ENCODE measurements around the gene C10orf105. TPM values are rescaled to one million over a fixed set of nuclear protein-coding genes. Genes with fewer than 3 reads are reported as not detected.

C10orf105 gene
- total and polyA plus RNA-seq, 4 experiments from 2014 or later: 0.07 to 0.12 (median 0.09) TPM

DNA sequence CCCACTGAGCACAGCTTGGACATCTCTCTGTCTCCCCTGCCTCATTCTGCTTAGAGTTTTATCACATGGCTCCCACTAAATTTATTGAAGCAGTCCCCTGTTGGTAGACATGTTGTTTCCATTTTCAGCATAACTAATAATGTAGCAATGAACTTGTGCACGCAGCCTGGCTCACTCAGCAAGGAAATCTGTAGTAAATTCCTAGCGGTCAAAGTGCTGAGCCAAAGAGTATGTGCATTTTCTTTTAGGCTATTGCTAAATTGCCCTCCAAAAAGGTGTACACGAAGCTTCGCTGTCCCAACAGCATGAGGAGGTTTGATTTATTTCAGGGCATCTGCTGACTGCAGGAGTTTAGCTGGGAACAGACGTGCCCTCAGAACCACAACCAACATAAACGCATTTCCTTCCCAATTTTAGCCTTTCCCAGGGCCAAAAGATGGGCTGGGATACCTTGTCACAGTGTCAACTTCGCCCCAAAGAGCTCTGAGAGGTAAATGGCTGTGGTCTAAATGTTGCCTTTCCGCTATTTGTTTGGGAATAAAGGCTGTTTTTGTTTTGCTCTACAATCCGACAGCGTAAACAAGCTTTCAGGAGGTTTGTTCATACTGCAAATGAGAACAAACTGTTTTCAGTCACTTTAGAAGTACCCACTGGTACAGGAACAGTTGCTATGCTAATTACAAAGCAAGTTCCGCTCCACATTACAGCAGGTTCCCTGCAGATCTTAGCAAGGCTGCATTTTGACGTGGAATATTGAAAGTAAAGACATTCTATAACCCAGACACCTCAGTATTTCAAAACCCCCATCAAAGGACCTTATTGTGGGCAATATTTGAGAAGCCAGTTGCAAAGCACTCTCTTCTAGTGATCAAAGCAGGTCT, 37.0 kb upstream of the C10orf105 start:
- no peaks in the 10 kb centered on the region for H3K9me3 ChIP-seq (ENCODE audit: control insufficient read depth in 1 of 2, low read length in 2 of 2)
- peak overlapping the region; percentile 53 for H3K27ac ChIP-seq (ENCODE audit: low read depth, low read length)
- H3K9me3 Mint-ChIP-seq: peaks cover 0 to 2% (median 0%) of the 10 kb centered on the region in 8 donors
- intact Hi-C loops (cut with micrococcal nuclease): loop anchor here (1.0 kb wide), 2 partner anchors 7 to 13 kb away; no protein-coding TSS in a partner anchor
- POLR2A ChIA-PET (ENCODE audit: partially characterized antibody): interaction anchor here (6.5 to 26.4 kb wide), 3 partner anchors 12 to 36 kb away, joined by 164 to 1191 read pairs (median 1035); partner anchors contain the start of genes C10orf105 and VSIR
- H3K4me1 Mint-ChIP-seq: peaks cover 68 to 100% (median 83%) of the 10 kb centered on the region in 4 donors
- peak; percentile 5 to 76 (median 73) for DNase-seq
- H3K27me3 ChIP-seq (ENCODE audit: insufficient read depth, low read length): no peaks in the 10 kb centered on the region
- peak overlapping the region; percentile 54 to 87 (median 76) for H3K4me3 Mint-ChIP-seq
- peak overlapping the region; percentile 95 to 99 (median 96) for H3K27ac Mint-ChIP-seq
- CTCF ChIA-PET (ENCODE audit: partially characterized antibody): interaction anchor here (1.0 to 5.7 kb wide), 14 partner anchors 8 to 62 kb away, joined by 3 to 109 read pairs (median 8); partner anchors contain the start of gene VSIR
- peaks cover 53% of the 10 kb centered on the region for H3K36me3 ChIP-seq (ENCODE audit: insufficient read depth, low read length)
- H3K4me1 ChIP-seq (ENCODE audit: insufficient read depth, low read length): peaks cover 94% of the 10 kb centered on the region
- H3K27me3 Mint-ChIP-seq: no peaks in the 10 kb centered on the region
- peaks cover 50 to 84% of the 10 kb centered on the region in 2 donors for H3K36me3 Mint-ChIP-seq
- peak overlapping the region in 1 of 2 donors; percentile 35 for H3K4me3 ChIP-seq (ENCODE audit: low read length in 2 of 2)

DNA sequence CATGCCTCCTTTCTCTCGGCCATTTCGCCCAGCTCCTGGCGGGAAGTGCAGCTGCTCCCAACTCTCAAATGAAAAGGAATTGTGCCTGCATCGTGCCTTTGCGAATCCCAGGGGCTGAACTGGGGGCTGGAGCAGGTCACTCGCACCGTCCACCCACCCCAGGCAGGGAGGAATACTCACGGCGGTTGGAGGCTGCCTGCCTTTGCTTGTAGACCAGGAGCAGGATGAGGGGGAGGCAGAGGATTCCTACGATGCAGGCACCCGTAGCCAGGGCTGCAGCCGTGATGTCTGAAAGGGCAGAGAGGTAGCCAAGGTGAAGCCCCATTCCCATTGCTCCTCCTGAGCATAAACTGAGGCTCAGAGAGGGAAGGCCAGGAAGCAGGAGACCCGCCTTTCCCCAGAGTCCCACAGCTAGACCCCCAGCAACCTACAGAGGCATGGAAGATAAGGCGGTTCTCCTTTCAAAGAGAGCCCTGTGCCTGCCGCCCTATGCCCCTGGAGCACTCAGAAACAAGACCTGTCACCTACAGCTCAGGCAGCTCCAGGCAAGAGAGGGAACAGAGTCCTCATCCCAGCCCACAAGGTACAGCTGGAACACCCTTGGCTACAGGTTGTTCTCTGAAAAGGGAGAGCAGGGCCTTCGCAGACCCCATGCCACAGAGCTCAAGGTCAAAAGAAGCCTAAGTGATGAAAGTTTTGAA, 35.8 kb upstream of the C10orf105 start:
- intact Hi-C loops (cut with micrococcal nuclease): no loop called here
- H3K27me3 ChIP-seq (ENCODE audit: insufficient read depth, low read length): no peaks in the 10 kb centered on the region
- H3K4me1 Mint-ChIP-seq: peaks cover 64 to 98% (median 80%) of the 10 kb centered on the region in 4 donors
- peak overlapping the region; percentile 6 to 99 (median 87) for H3K27ac Mint-ChIP-seq
- H3K36me3 Mint-ChIP-seq: peaks cover 44 to 81% of the 10 kb centered on the region in 2 donors
- H3K27me3 Mint-ChIP-seq: no peaks in the 10 kb centered on the region
- H3K27ac ChIP-seq (ENCODE audit: low read depth, low read length): peak overlapping the region; percentile 53
- ChIA-PET CTCF (ENCODE audit: partially characterized antibody) (interaction anchor here (0.6 to 5.7 kb wide), 8 partner anchors 13 to 440 kb away, joined by 3 to 109 read pairs (median 8); partner anchors contain the start of gene VSIR), POLR2A (ENCODE audit: partially characterized antibody) (interaction anchor here (6.5 to 26.4 kb wide), 3 partner anchors 11 to 35 kb away, joined by 164 to 1191 read pairs (median 1035); partner anchors contain the start of genes C10orf105 and VSIR)
- no peaks in the 10 kb centered on the region for H3K9me3 ChIP-seq (ENCODE audit: control insufficient read depth in 1 of 2, low read length in 2 of 2)
- H3K36me3 ChIP-seq (ENCODE audit: insufficient read depth, low read length): peaks cover 48% of the 10 kb centered on the region
- peaks cover 0 to 2% (median 0%) of the 10 kb centered on the region in 8 donors for H3K9me3 Mint-ChIP-seq
- H3K4me3 ChIP-seq (ENCODE audit: low read length in 2 of 2): no peak overlapping the region
- DNase-seq: peak in 1 of 5 donors; percentile 13
- peak overlapping the region in 2 of 8 donors; percentile 40 to 54 for H3K4me3 Mint-ChIP-seq
- peaks cover 94% of the 10 kb centered on the region for H3K4me1 ChIP-seq (ENCODE audit: insufficient read depth, low read length)

DNA sequence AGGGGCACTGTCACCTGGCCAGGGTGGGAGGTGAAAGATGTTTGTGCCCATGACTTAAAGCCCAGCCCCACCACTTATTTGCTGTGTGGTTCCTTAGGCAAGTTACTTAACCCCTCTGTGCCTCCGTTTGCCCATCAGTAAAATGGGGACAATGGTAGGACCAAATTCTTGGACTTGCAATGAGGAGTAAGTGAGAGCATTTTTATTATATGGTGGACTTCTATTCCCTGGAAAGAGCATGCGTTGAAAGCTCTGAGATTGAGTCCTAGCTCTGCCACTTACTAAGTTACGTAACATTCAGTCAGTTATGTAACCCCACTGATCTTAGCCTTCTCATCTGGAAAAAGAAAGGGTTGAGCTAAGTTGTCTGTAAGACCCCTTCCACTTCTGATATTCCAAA, 35.0 kb upstream of the C10orf105 start:
- ChIA-PET POLR2A (ENCODE audit: partially characterized antibody) (interaction anchor here (6.5 to 26.4 kb wide), 3 partner anchors 10 to 34 kb away, joined by 164 to 1191 read pairs (median 1035); partner anchors contain the start of genes C10orf105 and VSIR), CTCF (ENCODE audit: partially characterized antibody) (interaction anchor here (1.4 to 5.7 kb wide), 6 partner anchors 12 to 440 kb away, joined by 4 to 109 read pairs (median 16); partner anchors contain the start of gene VSIR)
- H3K9me3 Mint-ChIP-seq: peaks cover 0 to 2% (median 0%) of the 10 kb centered on the region in 8 donors
- H3K4me1 Mint-ChIP-seq: peaks cover 66 to 98% (median 85%) of the 10 kb centered on the region in 4 donors
- Histone ChIP-seq H3K27ac (ENCODE audit: low read depth, low read length) (peak overlapping the region; percentile 40), H3K27me3 (ENCODE audit: insufficient read depth, low read length) (no peaks in the 10 kb centered on the region), H3K9me3 (ENCODE audit: control insufficient read depth in 1 of 2, low read length in 2 of 2) (no peaks in the 10 kb centered on the region), H3K36me3 (ENCODE audit: insufficient read depth, low read length) (peaks cover 50% of the 10 kb centered on the region), H3K4me3 (ENCODE audit: low read length in 2 of 2) (no peak overlapping the region), H3K4me1 (ENCODE audit: insufficient read depth, low read length) (peaks cover 99% of the 10 kb centered on the region)
- no peak for DNase-seq
- peak overlapping the region in 6 of 8 donors; percentile 1 to 63 (median 38) for H3K4me3 Mint-ChIP-seq
- H3K27ac Mint-ChIP-seq: peak overlapping the region; percentile 87 to 99 (median 90)
- H3K36me3 Mint-ChIP-seq: peaks cover 48 to 84% of the 10 kb centered on the region in 2 donors
- no peaks in the 10 kb centered on the region for H3K27me3 Mint-ChIP-seq
- intact Hi-C loops (cut with micrococcal nuclease): no loop called here

DNA sequence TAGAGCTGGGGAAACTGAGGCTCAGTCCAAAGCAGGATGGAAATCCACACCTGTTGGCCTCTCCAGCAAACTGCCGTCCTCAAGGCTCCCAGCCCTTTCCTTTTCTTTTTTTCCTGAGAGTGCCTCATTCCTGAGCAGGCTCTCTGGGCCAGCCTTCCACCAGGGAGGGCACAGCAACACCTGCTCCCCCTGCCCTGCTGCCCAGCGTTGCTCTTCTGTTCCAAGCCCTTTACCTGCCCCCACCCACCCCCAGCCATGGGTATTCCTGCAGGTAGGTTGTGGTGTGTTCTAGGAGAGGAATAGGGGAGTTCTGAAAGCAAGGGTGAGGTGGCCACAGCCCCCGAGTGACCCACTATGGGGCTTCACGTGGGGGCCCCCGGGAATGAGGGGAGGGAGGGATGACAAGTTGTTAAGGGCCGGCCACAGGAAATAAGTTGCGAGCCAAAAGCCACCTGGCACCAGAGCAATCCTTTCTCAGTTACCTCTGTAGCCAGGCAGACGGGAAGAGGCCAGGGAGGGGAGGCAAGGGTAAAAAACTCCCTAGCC, 34.5 kb upstream of the C10orf105 start:
- peaks cover 70 to 98% (median 87%) of the 10 kb centered on the region in 4 donors for H3K4me1 Mint-ChIP-seq
- H3K4me3 Mint-ChIP-seq: peak overlapping the region in 4 of 8 donors; percentile 9 to 69 (median 28)
- H3K36me3 Mint-ChIP-seq: peaks cover 48 to 83% of the 10 kb centered on the region in 2 donors
- peak overlapping the region; percentile 40 for H3K27ac ChIP-seq (ENCODE audit: low read depth, low read length)
- POLR2A ChIA-PET (ENCODE audit: partially characterized antibody): interaction anchor here (25.5 to 26.4 kb wide), 2 partner anchors 16 to 34 kb away, joined by 1035 to 1191 read pairs; partner anchors contain the start of genes C10orf105 and VSIR
- H3K27me3 ChIP-seq (ENCODE audit: insufficient read depth, low read length): no peaks in the 10 kb centered on the region
- peaks cover 0 to 2% (median 0%) of the 10 kb centered on the region in 8 donors for H3K9me3 Mint-ChIP-seq
- H3K27ac Mint-ChIP-seq: peak overlapping the region; percentile 87 to 99 (median 90)
- no peak overlapping the region for H3K4me3 ChIP-seq (ENCODE audit: low read length in 2 of 2)
- no peaks in the 10 kb centered on the region for H3K27me3 Mint-ChIP-seq
- intact Hi-C loops (cut with micrococcal nuclease): no loop called here
- H3K36me3 ChIP-seq (ENCODE audit: insufficient read depth, low read length): peaks cover 50% of the 10 kb centered on the region
- no peaks in the 10 kb centered on the region for H3K9me3 ChIP-seq (ENCODE audit: control insufficient read depth in 1 of 2, low read length in 2 of 2)
- CTCF ChIA-PET (ENCODE audit: partially characterized antibody): interaction anchor here (1.8 to 5.7 kb wide), 4 partner anchors 12 to 46 kb away, joined by 6 to 109 read pairs (median 36); partner anchors contain the start of gene VSIR
- DNase-seq: peak in 1 of 5 donors; percentile 7
- peaks cover 100% of the 10 kb centered on the region for H3K4me1 ChIP-seq (ENCODE audit: insufficient read depth, low read length)

DNA sequence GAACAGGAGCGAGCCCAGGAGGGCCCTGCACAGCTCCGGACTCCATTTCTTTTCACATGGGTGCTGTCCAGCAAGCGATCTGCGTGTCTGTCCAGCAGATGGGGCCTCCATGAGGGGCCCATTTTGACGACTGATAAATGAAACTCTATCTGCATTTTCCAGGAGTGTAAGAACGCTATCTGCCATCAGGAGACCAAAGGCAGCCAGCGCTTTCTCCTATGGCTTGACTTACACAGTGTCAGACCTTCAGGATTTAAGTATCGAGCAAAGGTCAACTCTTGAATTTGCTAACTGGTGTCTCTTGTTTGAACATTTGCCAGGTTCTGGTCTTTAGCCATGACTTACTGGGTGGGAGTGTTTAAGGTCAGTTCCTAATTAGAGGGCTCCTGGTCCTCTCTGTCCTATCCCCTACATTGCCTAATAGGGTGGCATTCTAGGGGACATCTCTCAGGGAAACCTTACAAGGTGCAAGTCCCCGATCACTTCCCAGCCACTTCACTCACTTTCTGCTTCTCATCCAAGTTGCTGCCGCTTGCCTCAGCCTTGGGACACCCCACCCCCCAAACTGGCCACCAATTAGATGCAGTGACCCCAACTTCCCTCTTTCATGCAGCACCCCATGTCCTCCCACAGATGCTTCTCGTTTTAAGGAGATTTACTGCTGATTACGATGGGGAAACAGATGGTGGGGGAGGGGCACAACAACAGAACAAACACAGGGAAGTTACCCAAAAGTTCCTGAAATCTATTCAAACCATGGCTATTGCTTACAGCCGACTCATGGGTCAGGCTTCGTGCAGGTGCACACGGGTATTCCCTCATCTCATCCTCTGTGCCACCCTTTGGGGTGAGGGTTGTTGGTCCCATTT, 33.7 kb upstream of the C10orf105 start:
- intact Hi-C loops (cut with micrococcal nuclease): no loop called here
- Mint-ChIP-seq H3K9me3 (peaks cover 0 to 2% (median 0%) of the 10 kb centered on the region in 8 donors), H3K4me3 (peak overlapping the region in 6 of 8 donors; percentile 27 to 75 (median 63)), H3K36me3 (peaks cover 49 to 83% of the 10 kb centered on the region in 2 donors), H3K27me3 (no peaks in the 10 kb centered on the region), H3K27ac (peak overlapping the region; percentile 85 to 99 (median 90)), H3K4me1 (peaks cover 74 to 98% (median 88%) of the 10 kb centered on the region in 4 donors)
- peak in 1 of 5 donors; percentile 27 for DNase-seq
- ChIA-PET POLR2A (ENCODE audit: partially characterized antibody) (interaction anchor here (0.8 to 26.4 kb wide), 5 partner anchors 10 to 56 kb away, joined by 3 to 1191 read pairs (median 21); partner anchors contain the start of genes C10orf105 and VSIR), CTCF (ENCODE audit: partially characterized antibody) (interaction anchor here (0.7 to 1.8 kb wide), 9 partner anchors 10 to 58 kb away, joined by 3 to 17 read pairs (median 4); partner anchors contain the start of gene VSIR)
- Histone ChIP-seq H3K4me3 (ENCODE audit: low read length in 2 of 2) (no peak overlapping the region), H3K4me1 (ENCODE audit: insufficient read depth, low read length) (peaks cover 100% of the 10 kb centered on the region), H3K27ac (ENCODE audit: low read depth, low read length) (peak overlapping the region; percentile 40), H3K9me3 (ENCODE audit: control insufficient read depth in 1 of 2, low read length in 2 of 2) (no peaks in the 10 kb centered on the region), H3K36me3 (ENCODE audit: insufficient read depth, low read length) (peaks cover 46% of the 10 kb centered on the region), H3K27me3 (ENCODE audit: insufficient read depth, low read length) (no peaks in the 10 kb centered on the region)
